HepG2 (cell line): ENCODE measurements around the gene CGB5. TPM values are rescaled to one million over a fixed set of nuclear protein-coding genes. Genes with fewer than 3 reads are reported as not detected.

Experiments used
- GABPB1 ChIP-seq: IDR thresholded peaks from 2 replicates; pipeline ENCODE4 v1.6.1; 2016; ENCODE audit warnings: mild to moderate bottlenecking, missing genetic modification reagents, moderate library complexity, missing compliant biosample characterization
- HBP1 ChIP-seq: IDR thresholded peaks from 2 replicates; pipeline ENCODE4 v1.6.1; 2016; ENCODE audit warnings: low read depth, control low read depth
- HNRNPK ChIP-seq: fragments of 200-400 bp; formaldehyde crosslinking; IDR thresholded peaks from 2 replicates; pipeline ENCODE4 v1.6.1; 2018; ENCODE audit warnings: low read length, low read depth, moderate library complexity, mild to moderate bottlenecking; ENCODE audit not compliant: poor library complexity, severe bottlenecking
- KAT7 ChIP-seq: IDR thresholded peaks from 2 replicates; pipeline ENCODE4 v1.6.1; 2018; ENCODE audit warnings: borderline replicate concordance, missing compliant biosample characterization
- MAF1 ChIP-seq: sonication (generic); formaldehyde crosslinking; IDR thresholded peaks from 2 replicates; pipeline ENCODE4 v1.5.0; 2020; ENCODE audit warnings: missing genetic modification reagents, borderline replicate concordance
- PHF20 ChIP-seq: sonication (generic); formaldehyde crosslinking; IDR thresholded peaks from 2 replicates; pipeline ENCODE4 v1.5.0; 2020; ENCODE audit warnings: mild to moderate bottlenecking, missing genetic modification reagents
- PITX1 ChIP-seq: sonication (generic); formaldehyde crosslinking; IDR thresholded peaks from 2 replicates; pipeline ENCODE4 v1.5.1; 2020; ENCODE audit warnings: mild to moderate bottlenecking, missing genetic modification reagents
- SCMH1 ChIP-seq: sonication (generic); formaldehyde crosslinking; IDR thresholded peaks from 2 replicates; pipeline ENCODE4 v1.9.0; 2021; ENCODE audit warnings: missing genetic modification reagents, mild to moderate bottlenecking, borderline replicate concordance
- SYNCRIP ChIP-seq: fragments of 200-400 bp; formaldehyde crosslinking; IDR thresholded peaks from 2 replicates; pipeline ENCODE4 v1.6.1; 2018; ENCODE audit warnings: mild to moderate bottlenecking, low read depth, low read length; ENCODE audit not compliant: insufficient read depth
- TBX3 ChIP-seq: fragments of 450-650 bp; IDR thresholded peaks from 2 replicates; pipeline ENCODE4 v1.6.1; 2017; ENCODE audit warnings: antibody characterized with exemption, mild to moderate bottlenecking, inconsistent platforms, borderline replicate concordance
- ZFP90 ChIP-seq: sonication (generic); formaldehyde crosslinking; IDR thresholded peaks from 2 replicates; pipeline ENCODE4 v1.8.0; 2022; ENCODE audit warnings: missing genetic modification reagents, mild to moderate bottlenecking, inconsistent platforms, borderline replicate concordance
- ZNF10 ChIP-seq: sonication (generic); formaldehyde crosslinking; IDR thresholded peaks from 2 replicates; pipeline ENCODE4 v1.4.0; 2020; ENCODE audit warnings: mild to moderate bottlenecking, low read depth, missing genetic modification reagents, borderline replicate concordance
- ZNF281 ChIP-seq: sonication (generic); formaldehyde crosslinking; IDR thresholded peaks from 2 replicates; pipeline ENCODE4 v1.4.0; 2020; ENCODE audit warnings: missing genetic modification reagents, borderline replicate concordance
- ZNF383 ChIP-seq: sonication (generic); formaldehyde crosslinking; IDR thresholded peaks from 2 replicates; pipeline ENCODE4 v1.4.0; 2020; ENCODE audit warnings: missing genetic modification reagents, mild to moderate bottlenecking, borderline replicate concordance
- ZNF562 ChIP-seq: sonication (generic); formaldehyde crosslinking; IDR thresholded peaks from 2 replicates; pipeline ENCODE4 v1.8.0; 2022; ENCODE audit warnings: missing genetic modification reagents, borderline replicate concordance
- ZNF580 ChIP-seq: IDR thresholded peaks from 2 replicates; pipeline ENCODE4 v1.6.1; 2016; ENCODE audit warnings: low read depth, borderline replicate concordance
- ZNF616 ChIP-seq: sonication (generic); formaldehyde crosslinking; IDR thresholded peaks from 2 replicates; pipeline ENCODE4 v1.5.0; 2020; ENCODE audit warnings: low read depth, mild to moderate bottlenecking, missing genetic modification reagents
- ZNF772 ChIP-seq: sonication (generic); formaldehyde crosslinking; IDR thresholded peaks from 2 replicates; pipeline ENCODE4 v1.5.0; 2020; ENCODE audit warnings: mild to moderate bottlenecking, missing genetic modification reagents
- ZNF777 ChIP-seq: sonication (generic); formaldehyde crosslinking; IDR thresholded peaks from 2 replicates; pipeline ENCODE4 v1.4.0; 2020; ENCODE audit warnings: missing genetic modification reagents
- polyA plus RNA-seq, 8 experiments: library from polyadenylated mRNA; depleted of rRNA in 3 of 8; stranded (reverse) in 7 of 8; unstranded in 1 of 8; fragments of >200 nt; fragmentation: Illumina TruSeq in 4 of 8; extraction: Trizol in 4 of 8; gene quantifications; 2 replicates each; pipeline versions ENCODE4 v1.2.1 to v1.2.3, GENCODE V29; 2011 to 2016; ENCODE audit warnings: low read depth in 4 of 8, missing spikeins in 1 of 8, mixed read lengths in 1 of 8; ENCODE audit not compliant: insufficient read depth in 1 of 8
- total RNA-seq, 5 experiments: library from RNA; depleted of rRNA; stranded (reverse); fragments of >200 nt; fragmentation: Illumina TruSeq; extraction: Trizol; gene quantifications; 2 replicates each; pipeline ENCODE4 v1.2.3, GENCODE V29; 2016; ENCODE audit warnings: low read depth in 1 of 5
- TF ChIP-seq, protein P1 (sequence below): sonication (generic); formaldehyde crosslinking; IDR thresholded peaks from 2 replicates; pipeline ENCODE4 v1.5.0; 2020; ENCODE audit warnings: mild to moderate bottlenecking, missing genetic modification reagents, moderate library complexity
- TF ChIP-seq, protein P2 (sequence below): sonication (generic); formaldehyde crosslinking; IDR thresholded peaks from 2 replicates; pipeline ENCODE4 v1.5.0; 2020; ENCODE audit warnings: missing genetic modification reagents

CGB5 gene
- total and polyA plus RNA-seq, 2 of the 13 experiments (the other 11 are each of a cell fraction or from before 2014, with no cell fraction given) = not detected

DNA sequence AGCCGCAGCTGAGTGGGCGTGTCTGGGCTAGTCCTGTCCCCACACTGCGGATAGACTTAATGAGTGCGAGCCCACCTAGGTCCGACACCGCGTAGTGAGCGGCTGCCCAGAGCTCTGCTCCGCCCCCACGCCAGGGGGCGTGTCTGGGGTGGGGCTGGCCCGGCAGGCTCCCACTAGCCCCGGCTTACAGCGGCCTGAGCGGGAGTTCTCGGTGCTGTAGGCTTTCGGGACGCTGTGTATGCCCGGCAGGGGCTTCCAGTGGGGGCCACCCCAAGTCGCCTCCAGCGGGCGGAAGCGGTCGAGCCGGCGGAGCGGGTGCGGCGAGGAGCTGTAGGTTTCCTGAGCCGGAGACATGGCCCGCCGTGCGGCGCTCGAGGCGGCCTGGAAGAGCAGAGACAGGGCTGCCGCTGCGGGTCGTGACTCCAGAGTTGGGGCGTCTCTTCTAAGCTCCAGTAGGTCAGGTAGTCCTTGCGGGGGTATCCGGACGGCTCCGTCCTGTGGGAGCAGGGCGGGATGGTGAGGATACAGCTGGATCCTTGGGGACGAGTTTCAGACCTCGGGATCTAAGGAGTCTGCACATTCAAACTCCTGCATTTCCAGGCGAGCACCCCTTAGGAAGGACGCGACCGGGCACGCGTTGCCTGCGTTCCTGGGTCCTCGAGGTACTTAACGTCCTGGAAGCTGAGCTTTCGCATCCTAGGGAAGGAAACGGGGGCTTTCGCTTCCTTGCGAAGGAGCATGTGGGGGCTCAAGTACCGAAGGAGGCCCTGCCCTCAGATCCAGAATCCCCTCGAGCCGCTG lies 12.7 kb downstream of the CGB5 start (continued):
- TF ChIP-seq ZNF562 (CRISPR knock-in tag) = no peak
- no peak for TF ChIP-seq ZNF281
- 0 out of 2 replicates have a peak, but pooled peaks have one; percentile 34 for TF ChIP-seq ZFP90
- peak; percentile 71 for TF ChIP-seq ZNF777 (CRISPR knock-in tag)
- TF ChIP-seq KAT7 = no peak
- no peak for TF ChIP-seq HBP1 (CRISPR knock-in tag)
- no peak for TF ChIP-seq PHF20 (CRISPR knock-in tag)
- no peak for TF ChIP-seq ZNF772
- no peak for TF ChIP-seq ZNF580 (CRISPR knock-in tag)
- no peak for TF ChIP-seq HNRNPK
- TF ChIP-seq, protein P1, sequence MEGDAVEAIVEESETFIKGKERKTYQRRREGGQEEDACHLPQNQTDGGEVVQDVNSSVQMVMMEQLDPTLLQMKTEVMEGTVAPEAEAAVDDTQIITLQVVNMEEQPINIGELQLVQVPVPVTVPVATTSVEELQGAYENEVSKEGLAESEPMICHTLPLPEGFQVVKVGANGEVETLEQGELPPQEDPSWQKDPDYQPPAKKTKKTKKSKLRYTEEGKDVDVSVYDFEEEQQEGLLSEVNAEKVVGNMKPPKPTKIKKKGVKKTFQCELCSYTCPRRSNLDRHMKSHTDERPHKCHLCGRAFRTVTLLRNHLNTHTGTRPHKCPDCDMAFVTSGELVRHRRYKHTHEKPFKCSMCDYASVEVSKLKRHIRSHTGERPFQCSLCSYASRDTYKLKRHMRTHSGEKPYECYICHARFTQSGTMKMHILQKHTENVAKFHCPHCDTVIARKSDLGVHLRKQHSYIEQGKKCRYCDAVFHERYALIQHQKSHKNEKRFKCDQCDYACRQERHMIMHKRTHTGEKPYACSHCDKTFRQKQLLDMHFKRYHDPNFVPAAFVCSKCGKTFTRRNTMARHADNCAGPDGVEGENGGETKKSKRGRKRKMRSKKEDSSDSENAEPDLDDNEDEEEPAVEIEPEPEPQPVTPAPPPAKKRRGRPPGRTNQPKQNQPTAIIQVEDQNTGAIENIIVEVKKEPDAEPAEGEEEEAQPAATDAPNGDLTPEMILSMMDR (CRISPR knock-in tag) = peak; percentile 55
- TF ChIP-seq ZNF10 (CRISPR knock-in tag) = no peak
- TF ChIP-seq MAF1 (CRISPR knock-in tag) = no peak
- TF ChIP-seq, protein P2, sequence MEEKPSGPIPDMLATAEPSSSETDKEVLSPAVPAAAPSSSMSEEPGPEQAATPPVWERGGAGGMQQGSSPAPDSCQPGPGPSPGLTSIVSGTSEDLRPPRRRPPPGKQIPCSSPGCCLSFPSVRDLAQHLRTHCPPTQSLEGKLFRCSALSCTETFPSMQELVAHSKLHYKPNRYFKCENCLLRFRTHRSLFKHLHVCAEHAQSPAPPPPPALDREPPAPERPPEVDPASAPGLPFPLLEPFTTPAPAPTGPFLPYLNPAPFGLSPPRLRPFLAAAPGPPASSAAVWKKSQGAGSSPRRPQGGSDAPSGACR (CRISPR knock-in tag) = no peak
- no peak for TF ChIP-seq ZNF616 (CRISPR knock-in tag)
- TF ChIP-seq SCMH1 (CRISPR knock-in tag) = no peak
- TF ChIP-seq SYNCRIP = no peak
- TF ChIP-seq ZNF383 (CRISPR knock-in tag) = no peak
- TF ChIP-seq GABPB1 (CRISPR knock-in tag) = peak; percentile 46; the same call in 1 of the 2 replicates
- TF ChIP-seq PITX1 (CRISPR knock-in tag) = peak; percentile 31; the same call in 1 of the 2 replicates
- no peak for TF ChIP-seq TBX3
